22Rv1 (cell line): ENCODE measurements around the gene SUMO2.
A peak's percentile ranks its signal among the peaks of the same experiment; 100 is the strongest.

Experiments used
- H3K27ac ChIP-seq: fragments of 450-650 bp; 2 replicates; pipeline ENCODE4 v1.5.1; 2017
- ZFX ChIP-seq: fragments of 450-650 bp; IDR thresholded peaks from 2 replicates; pipeline ENCODE4 v1.6.1; 2017; ENCODE audit warnings: antibody characterized with exemption, borderline replicate concordance
- TF ChIP-seq, protein P1 (sequence below): fragments of 450-650 bp; IDR thresholded peaks from 2 replicates; pipeline ENCODE4 v1.5.1; 2017; ENCODE audit warnings: mild to moderate bottlenecking

The SUMO2 gene

DNA sequence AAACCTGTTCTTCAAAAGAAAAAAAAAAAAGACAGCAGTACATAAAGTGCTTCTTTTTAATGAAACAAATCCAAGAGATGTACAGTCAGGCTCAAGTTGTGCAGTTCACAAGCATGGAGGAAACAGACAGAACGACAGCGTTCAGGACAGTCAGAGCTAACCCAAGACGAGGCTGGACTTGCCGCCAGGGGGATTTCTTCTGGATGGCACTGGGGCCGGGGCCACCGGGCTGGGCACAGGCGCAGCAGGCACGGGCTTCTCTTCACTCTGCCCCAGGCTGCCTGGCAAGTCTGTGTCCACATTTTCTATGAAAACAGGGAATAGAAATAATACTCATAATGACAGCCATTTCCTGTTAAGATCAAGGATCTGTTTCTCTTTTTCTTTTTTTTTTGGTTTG lies 46.8 kb downstream of the SUMO2 start:
- H3K27ac ChIP-seq, result peak overlapping the region; percentile 90
- TF ChIP-seq, protein P1, sequence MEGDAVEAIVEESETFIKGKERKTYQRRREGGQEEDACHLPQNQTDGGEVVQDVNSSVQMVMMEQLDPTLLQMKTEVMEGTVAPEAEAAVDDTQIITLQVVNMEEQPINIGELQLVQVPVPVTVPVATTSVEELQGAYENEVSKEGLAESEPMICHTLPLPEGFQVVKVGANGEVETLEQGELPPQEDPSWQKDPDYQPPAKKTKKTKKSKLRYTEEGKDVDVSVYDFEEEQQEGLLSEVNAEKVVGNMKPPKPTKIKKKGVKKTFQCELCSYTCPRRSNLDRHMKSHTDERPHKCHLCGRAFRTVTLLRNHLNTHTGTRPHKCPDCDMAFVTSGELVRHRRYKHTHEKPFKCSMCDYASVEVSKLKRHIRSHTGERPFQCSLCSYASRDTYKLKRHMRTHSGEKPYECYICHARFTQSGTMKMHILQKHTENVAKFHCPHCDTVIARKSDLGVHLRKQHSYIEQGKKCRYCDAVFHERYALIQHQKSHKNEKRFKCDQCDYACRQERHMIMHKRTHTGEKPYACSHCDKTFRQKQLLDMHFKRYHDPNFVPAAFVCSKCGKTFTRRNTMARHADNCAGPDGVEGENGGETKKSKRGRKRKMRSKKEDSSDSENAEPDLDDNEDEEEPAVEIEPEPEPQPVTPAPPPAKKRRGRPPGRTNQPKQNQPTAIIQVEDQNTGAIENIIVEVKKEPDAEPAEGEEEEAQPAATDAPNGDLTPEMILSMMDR, result no peak
- TF ChIP-seq ZFX, result no peak

DNA sequence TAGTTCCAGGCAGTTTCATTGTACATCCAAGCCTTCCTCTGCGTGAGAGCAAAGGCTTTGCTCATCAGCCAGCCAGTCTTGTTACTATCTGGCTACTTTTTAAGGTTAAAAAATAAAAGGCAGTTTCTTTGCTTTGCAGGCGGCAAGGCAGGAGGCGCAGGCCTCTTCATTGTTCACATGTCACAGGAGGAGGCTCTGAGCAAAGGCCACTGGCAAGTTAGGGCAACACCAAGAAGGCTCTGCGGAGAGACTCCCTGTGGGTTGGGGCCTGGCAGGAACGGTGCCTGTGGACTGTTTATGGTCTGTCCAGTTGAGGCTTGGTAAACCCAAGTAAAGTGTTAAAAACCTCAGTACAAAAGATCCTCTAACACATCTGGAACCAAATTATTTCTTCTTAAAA lies 47.3 kb downstream of the SUMO2 start:
- TF ChIP-seq, protein P1, result no peak
- no peak for TF ChIP-seq ZFX
- H3K27ac ChIP-seq, result peak overlapping the region; percentile 90

DNA sequence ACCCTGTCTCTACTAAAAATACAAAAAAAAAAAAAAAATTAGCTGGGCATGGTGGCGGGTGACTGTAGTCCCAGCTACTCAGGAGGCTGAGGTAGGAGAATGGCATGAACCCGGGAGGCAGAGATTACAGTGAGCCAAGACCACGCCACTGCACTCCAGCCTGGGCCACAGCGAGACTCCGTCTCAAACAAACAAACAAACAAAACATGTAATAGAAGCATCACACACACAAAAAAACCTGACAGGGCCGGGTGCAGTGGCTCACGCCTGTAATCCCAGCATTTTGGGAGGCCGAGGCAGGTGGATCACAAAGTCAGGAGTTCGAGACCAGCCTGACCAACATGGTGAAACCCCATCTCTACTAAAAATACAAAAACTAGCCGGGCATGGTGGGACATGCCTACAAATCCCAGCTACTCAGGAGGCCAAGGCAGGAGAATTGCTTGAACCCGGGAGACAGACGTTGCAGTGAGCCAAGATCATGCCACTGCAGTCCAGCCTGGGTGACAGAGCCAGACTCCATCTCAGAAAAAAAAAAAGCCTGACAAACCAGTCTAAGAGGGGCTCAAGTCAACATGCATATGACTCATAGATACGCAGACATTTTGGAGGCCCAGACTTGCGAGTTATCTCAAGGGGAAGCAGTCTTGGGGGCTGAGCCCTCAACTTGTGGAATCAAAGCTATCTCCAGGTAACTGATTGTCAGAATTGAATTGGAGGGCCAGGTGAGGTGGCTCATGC lies 49.0 kb downstream of the SUMO2 start:
- H3K27ac ChIP-seq, result peak overlapping the region; percentile 90

DNA sequence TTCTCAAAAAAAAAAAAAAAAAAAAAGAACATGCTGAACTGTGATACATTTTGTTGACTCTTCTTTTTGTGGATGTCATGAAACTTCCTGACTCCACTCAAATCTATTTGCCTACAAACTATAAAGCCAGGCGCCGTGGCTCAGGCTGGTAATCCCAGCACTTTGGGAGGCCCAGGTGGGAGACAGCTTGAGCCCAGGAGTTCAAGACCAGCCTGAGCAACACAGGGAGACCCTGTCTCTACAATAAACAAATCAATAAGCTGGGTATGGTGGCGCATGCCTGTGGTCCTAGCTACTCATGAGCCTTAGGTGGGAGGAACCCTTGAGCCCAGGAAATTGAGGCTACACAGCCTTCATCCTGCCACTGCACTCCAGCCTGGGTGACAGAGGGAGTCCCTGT lies 49.8 kb downstream of the SUMO2 start:
- H3K27ac ChIP-seq, result peak overlapping the region; percentile 90
- TF ChIP-seq, protein P1, result no peak
- no peak for TF ChIP-seq ZFX

DNA sequence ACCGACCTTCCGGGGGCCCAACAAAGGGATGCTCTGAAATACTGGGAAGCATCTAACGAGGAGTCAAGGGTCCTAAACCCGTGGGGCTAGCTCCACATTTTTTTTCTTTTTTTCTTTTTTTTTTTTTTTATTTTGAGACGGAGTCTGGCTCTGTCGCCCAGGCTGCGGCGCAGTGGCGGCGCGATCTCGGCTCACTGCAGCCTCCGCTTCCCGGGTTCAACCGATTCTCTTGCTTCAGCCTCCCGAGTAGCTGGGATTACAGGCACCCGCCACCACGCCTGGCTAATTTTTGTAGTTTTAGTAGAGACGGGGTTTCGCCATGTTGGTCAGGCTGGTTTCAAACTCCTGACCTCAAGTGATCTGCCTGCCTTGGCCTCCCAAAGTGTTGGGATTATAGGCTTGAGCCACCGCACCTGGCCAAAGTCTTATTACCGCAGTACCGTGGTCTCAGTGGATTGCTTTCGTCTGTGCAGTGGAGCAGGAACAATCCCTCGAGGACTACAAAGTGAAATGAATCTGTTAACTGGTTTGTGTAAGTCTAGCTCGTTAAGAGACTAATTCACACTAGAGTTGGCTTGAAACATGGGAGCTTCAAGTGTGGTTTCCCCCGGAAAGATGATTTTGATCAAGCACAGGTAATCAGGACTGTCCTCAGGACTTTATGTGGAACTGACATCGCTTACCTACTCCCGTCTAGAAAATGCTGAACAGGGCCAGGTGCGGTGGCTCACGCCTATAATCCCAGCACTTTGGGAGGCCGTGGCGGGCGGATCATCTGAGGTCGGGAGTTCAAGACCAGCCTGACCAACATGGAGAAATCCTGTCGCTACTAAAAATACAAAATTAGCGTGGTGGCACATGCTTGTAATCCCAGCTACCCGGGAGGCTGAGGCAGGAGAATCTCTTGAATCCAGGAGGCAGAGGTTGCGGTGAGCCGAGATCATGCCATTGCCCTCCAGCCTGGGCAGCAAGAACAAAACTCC lies 50.5 kb downstream of the SUMO2 start:
- peak overlapping the region; percentile 90 for H3K27ac ChIP-seq

DNA sequence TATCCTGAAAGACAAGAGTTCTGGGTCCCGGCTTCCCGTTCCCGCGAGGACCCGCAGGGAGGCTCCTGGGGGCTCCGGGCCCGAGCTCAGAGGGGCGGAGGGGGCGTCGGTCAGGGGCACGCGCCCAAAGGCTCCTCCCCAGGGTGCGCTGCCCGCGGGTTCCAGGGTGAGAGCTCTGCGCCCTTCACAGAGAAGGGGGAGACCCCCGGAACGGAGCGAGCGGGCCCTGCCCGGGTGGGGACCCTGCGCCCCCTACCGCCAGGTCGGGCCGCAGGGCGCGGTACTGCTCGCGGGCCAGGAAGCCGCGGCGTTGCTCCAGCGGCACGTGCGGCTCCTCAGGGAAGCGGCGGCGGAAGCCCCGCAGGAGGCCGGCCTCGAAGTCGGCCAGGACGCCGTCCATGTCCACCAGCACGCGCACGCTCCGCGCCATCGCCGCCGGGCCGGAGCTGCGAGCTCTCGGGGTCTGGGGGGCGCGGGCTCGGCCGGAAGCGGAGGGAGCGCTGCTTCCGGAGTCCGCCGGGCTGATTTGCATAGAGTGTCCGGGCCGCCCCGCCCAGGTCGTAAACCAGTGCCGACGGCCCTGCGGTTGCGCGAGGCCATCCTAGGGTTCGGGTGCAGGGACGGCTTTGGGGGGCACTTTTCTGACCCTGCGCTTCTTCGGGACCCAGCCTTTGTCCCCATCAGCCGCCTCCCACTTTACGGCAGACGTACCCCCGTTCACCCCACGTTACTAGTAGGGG lies 51.3 kb downstream of the SUMO2 start, which contains the start of gene NT5C:
TSS of gene NT5C (minus strand) at position 465 of the 740 bp plus-strand sequence. CDS start at position 430, 35 bp downstream.
- TF ChIP-seq, protein P1, result peak; percentile 84
- no peak for TF ChIP-seq ZFX
- H3K27ac ChIP-seq, result peak within 1 kb of the TSS; percentile 90

DNA sequence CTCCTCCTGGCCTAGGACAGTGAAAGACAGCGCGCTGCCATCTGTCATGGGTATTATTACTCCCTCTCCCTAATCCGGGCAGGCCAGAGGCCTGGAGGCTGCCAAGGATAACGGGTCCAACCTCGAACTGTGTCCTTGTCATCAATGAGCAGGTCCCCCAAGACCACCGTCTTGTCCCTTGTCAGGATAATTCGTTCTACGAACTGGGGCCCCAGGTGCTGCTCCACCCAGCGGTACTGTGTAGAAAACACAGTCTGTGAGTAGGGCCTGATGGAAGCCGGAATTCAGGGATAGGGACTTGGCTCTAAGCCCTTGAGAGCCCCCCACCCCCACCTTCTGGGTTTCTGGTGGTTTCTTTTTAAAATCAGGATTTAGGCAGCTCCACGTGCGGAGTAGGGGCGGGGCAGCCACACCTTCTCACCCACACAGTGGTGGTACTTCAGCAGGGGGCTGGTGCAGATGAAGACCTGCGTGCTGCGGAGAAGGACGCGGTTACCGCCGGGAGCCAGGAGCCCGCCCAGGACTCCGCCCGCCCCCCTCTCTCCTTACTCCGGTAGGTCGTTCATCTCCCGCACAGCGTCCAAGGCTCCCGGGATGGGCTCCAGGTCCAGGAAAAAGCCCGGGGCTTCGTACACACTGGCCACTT lies 52.0 kb downstream of the SUMO2 start:
- no peak for TF ChIP-seq ZFX
- TF ChIP-seq, protein P1, result no peak

More for the DNA sequence above, 52.0 kb downstream of the SUMO2 start:
- H3K27ac ChIP-seq, result peak overlapping the region; percentile 90
